ENCODE measurements around the gene ENPP3.

ENPP3 gene

DNA sequence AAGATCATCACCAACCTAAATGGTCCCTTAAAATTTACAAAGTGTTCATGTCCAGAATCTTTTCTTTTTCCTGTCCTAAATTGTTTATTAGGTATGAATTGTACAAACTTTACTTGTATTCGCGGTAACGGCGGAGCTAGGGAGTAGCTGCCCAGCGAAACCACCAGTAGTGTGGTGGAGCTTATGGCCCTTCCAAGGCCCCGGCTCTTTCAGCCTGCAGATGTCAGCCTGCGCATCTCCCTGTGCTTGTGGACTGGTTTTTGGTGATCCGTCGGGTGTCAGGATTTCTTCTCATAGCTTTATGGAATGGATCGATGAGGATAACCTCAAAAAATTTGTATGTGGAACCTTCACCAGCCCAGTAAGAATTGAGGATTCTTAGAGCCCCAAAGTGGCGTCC lies 143.5 kb downstream of the ENPP3 start:
- H3K79me2 ChIP-seq (ENCODE audit: insufficient read depth, low read depth) = no peaks in the 10 kb centered on the region
- no peak overlapping the region for H3K9ac ChIP-seq
- H2AFZ ChIP-seq (ENCODE audit: low read depth) = no peak overlapping the region

DNA sequence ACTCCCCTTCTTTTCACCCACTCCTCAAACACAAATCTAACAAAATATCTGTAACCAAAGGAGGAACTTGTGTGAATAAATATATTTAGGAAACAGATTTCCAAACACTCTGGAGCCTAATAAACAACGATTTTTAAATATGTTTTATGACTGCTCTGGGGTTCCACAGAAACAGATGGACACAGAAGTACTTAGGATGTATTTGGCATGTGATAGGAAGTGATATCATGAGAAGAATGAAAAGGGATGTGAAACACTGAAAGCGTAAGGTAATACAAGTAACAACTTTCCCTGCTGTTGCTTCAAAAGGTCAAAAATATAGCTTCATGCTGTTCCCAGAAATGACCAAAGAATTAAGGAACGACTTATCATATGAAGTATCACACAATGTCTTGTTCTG lies 144.6 kb downstream of the ENPP3 start:
- no peaks in the 10 kb centered on the region for H3K27me3 ChIP-seq (ENCODE audit: insufficient read depth, low read depth)
- no peaks in the 10 kb centered on the region for H4K20me1 ChIP-seq (ENCODE audit: insufficient read depth)
- no peaks in the 10 kb centered on the region for H3K4me1 ChIP-seq (ENCODE audit: low read depth, poor library complexity, severe bottlenecking)
- no peaks in the 10 kb centered on the region for H3K36me3 ChIP-seq (ENCODE audit: insufficient read depth)
- H3K27ac ChIP-seq = no peak overlapping the region
- no peak overlapping the region for H3K4me2 ChIP-seq
- no peaks in the 10 kb centered on the region for H3K79me2 ChIP-seq (ENCODE audit: insufficient read depth, low read depth)
- no peak overlapping the region for H3K9ac ChIP-seq
- TF ChIP-seq, protein P1, sequence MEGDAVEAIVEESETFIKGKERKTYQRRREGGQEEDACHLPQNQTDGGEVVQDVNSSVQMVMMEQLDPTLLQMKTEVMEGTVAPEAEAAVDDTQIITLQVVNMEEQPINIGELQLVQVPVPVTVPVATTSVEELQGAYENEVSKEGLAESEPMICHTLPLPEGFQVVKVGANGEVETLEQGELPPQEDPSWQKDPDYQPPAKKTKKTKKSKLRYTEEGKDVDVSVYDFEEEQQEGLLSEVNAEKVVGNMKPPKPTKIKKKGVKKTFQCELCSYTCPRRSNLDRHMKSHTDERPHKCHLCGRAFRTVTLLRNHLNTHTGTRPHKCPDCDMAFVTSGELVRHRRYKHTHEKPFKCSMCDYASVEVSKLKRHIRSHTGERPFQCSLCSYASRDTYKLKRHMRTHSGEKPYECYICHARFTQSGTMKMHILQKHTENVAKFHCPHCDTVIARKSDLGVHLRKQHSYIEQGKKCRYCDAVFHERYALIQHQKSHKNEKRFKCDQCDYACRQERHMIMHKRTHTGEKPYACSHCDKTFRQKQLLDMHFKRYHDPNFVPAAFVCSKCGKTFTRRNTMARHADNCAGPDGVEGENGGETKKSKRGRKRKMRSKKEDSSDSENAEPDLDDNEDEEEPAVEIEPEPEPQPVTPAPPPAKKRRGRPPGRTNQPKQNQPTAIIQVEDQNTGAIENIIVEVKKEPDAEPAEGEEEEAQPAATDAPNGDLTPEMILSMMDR (conservative IDR thresholded peaks at IDR 0.05; ENCODE audit: low read depth, low read length) = no peak
- H3K4me3 ChIP-seq (IDR thresholded peaks at IDR 0.05; ENCODE audit: insufficient read depth, low read depth, low read length) = no peak overlapping the region
- H2AFZ ChIP-seq (ENCODE audit: low read depth) = no peak overlapping the region

More for the DNA sequence above, 143.5 kb downstream of the ENPP3 start:
- Histone ChIP-seq H3K4me1 (ENCODE audit: low read depth, poor library complexity, severe bottlenecking) (no peaks in the 10 kb centered on the region), H3K36me3 (ENCODE audit: insufficient read depth) (no peaks in the 10 kb centered on the region), H3K4me2 (no peak overlapping the region), H3K4me3 (IDR thresholded peaks at IDR 0.05; ENCODE audit: insufficient read depth, low read depth, low read length) (no peak overlapping the region), H3K27ac (no peak overlapping the region), H3K27me3 (ENCODE audit: insufficient read depth, low read depth) (no peaks in the 10 kb centered on the region), H4K20me1 (ENCODE audit: insufficient read depth) (no peaks in the 10 kb centered on the region)
- TF ChIP-seq, protein P1 (conservative IDR thresholded peaks at IDR 0.05; ENCODE audit: low read depth, low read length) = no peak

DNA sequence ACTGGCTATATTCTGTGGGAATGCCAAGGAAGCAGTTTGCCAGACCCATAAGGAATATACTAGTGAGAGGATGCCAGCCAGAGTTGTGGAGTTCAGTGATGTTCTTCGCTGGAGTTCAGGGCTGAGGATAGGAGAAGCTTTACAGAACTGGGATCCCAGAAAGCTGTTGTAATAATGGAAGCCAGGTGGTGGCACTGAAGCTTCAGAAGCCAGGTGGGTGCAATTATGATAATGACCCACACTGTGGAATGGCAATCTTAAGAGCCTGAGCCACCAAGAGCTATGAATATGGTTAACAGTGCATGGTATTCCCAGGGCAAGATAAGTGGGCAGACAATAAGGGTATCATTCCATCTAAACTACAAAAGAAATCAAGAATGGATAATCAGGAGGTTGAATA lies 145.7 kb downstream of the ENPP3 start:
- Histone ChIP-seq H3K79me2 (ENCODE audit: insufficient read depth, low read depth) (no peaks in the 10 kb centered on the region), H4K20me1 (ENCODE audit: insufficient read depth) (no peaks in the 10 kb centered on the region), H3K27me3 (ENCODE audit: insufficient read depth, low read depth) (no peaks in the 10 kb centered on the region), H3K27ac (no peak overlapping the region), H2AFZ (ENCODE audit: low read depth) (no peak overlapping the region), H3K4me3 (IDR thresholded peaks at IDR 0.05; ENCODE audit: insufficient read depth, low read depth, low read length) (no peak overlapping the region), H3K4me2 (no peak overlapping the region), H3K9ac (no peak overlapping the region), H3K4me1 (ENCODE audit: low read depth, poor library complexity, severe bottlenecking) (no peaks in the 10 kb centered on the region), H3K36me3 (ENCODE audit: insufficient read depth) (no peaks in the 10 kb centered on the region)
- TF ChIP-seq, protein P1 (conservative IDR thresholded peaks at IDR 0.05; ENCODE audit: low read depth, low read length) = no peak

DNA sequence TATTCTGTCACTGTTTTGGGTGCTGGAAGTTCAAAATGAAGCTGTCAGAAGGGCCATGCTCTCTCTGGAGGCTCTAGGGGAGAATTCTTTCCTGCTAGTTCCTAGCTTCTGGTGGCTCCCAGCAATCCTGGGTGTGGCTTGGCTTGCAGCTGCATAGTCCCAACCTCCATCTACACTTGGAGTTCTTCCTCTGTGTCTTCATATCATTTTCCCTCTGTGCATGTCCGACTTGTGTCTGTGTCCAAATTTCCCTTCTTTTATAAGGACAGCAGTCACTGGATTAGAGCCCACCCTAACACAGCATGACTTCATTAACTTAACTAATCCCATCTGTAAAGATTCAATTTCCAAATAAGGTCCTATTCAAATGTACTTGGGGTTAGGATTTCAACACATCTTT lies 147.5 kb downstream of the ENPP3 start:
- Histone ChIP-seq H3K4me2 (no peak overlapping the region), H3K4me1 (ENCODE audit: low read depth, poor library complexity, severe bottlenecking) (no peaks in the 10 kb centered on the region), H4K20me1 (ENCODE audit: insufficient read depth) (no peaks in the 10 kb centered on the region), H3K79me2 (ENCODE audit: insufficient read depth, low read depth) (no peaks in the 10 kb centered on the region), H3K27me3 (ENCODE audit: insufficient read depth, low read depth) (no peaks in the 10 kb centered on the region), H3K27ac (no peak overlapping the region), H3K36me3 (ENCODE audit: insufficient read depth) (no peaks in the 10 kb centered on the region), H2AFZ (ENCODE audit: low read depth) (no peak overlapping the region), H3K4me3 (IDR thresholded peaks at IDR 0.05; ENCODE audit: insufficient read depth, low read depth, low read length) (no peak overlapping the region), H3K9ac (no peak overlapping the region)
- TF ChIP-seq, protein P1 (conservative IDR thresholded peaks at IDR 0.05; ENCODE audit: low read depth, low read length) = no peak
